Measurements from ENCODE around the gene KDM5A. TPM values are rescaled to one million over a fixed set of nuclear protein-coding genes. Genes with fewer than 3 reads are reported as not detected.

The KDM5A gene
- polyA plus RNA-seq, 1 experiment, result 33.9 TPM

DNA sequence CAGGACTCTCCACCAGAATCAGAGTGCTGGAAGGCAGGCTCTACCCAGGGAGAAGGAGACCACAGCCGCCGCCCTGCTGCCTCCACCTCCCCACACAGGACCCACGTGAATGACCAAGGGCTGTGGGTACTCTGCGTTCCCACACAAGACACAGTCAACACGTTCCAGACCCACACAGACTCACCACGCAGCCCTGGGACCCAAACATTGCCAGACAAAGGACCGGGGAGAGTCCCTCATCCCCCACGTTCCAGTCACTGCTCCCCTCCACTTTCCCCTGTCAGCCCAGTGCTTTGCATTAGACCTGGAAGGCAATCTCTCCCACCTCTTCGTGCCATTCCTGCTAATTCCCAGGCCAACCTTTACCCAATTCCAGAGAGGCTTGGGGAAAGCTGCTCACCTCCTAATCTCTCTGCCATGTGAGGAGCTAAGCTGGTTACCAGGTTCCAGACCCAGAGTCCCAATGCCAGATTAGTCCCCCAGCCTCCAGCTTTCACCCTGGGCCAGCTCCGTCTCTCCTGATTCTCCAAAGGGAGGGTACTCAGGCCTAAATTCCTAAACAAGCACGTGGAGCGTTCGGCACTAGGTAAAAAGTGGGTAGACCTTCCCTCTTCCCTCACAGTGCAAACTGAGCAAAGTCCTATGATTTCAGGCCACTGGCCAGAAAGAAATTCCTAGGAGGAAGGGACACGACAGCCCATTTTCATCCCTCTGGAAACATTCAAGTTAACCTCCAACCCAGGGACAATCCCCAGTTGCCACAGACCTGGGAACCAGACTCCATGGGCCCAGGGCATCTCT lies 131.4 kb downstream of the KDM5A start:
- H3K9me3 ChIP-seq (ENCODE audit: control insufficient read depth, insufficient read depth, low read length), result no peaks in the 10 kb centered on the region
- TF ChIP-seq, protein P1, sequence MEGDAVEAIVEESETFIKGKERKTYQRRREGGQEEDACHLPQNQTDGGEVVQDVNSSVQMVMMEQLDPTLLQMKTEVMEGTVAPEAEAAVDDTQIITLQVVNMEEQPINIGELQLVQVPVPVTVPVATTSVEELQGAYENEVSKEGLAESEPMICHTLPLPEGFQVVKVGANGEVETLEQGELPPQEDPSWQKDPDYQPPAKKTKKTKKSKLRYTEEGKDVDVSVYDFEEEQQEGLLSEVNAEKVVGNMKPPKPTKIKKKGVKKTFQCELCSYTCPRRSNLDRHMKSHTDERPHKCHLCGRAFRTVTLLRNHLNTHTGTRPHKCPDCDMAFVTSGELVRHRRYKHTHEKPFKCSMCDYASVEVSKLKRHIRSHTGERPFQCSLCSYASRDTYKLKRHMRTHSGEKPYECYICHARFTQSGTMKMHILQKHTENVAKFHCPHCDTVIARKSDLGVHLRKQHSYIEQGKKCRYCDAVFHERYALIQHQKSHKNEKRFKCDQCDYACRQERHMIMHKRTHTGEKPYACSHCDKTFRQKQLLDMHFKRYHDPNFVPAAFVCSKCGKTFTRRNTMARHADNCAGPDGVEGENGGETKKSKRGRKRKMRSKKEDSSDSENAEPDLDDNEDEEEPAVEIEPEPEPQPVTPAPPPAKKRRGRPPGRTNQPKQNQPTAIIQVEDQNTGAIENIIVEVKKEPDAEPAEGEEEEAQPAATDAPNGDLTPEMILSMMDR (IDR thresholded peaks at IDR 0.05; ENCODE audit: low read depth, low read length), result no peak
- no peak overlapping the region for H3K4me3 ChIP-seq (ENCODE audit: low read depth, low read length)
- H3K27me3 ChIP-seq (ENCODE audit: control insufficient read depth, insufficient read depth, low read length), result peaks cover 47% of the 10 kb centered on the region
- no peak for DNase-seq (ENCODE audit: low read depth, low spot score)
- ChIA-PET CTCF (no interaction called here), POLR2A (no interaction called here)
- no peak overlapping the region for H3K27ac ChIP-seq (ENCODE audit: low read depth, low read length)

DNA sequence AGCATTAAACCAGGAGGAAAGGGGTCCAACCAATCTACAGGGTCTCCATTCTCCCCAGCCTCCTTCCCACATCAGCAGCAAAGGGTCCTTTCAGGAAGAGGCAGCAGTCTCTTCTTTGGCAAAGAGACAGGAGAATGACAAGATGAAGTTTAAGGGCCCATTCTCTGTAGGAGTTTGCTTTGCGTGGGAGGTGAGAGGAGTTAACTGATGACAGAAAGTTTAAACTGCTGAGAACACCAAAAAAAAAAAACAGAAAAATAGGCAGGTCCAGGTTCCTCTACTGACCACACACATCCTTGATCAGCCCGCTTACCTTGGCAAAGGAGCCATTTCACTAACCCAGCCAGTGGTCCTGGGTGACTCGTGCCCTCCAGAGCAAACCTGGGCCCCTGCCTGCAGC lies 132.2 kb downstream of the KDM5A start:
- CTCF ChIA-PET, result no interaction called here
- TF ChIP-seq, protein P1 (IDR thresholded peaks at IDR 0.05; ENCODE audit: low read depth, low read length), result no peak
- H3K27me3 ChIP-seq (ENCODE audit: control insufficient read depth, insufficient read depth, low read length), result peaks cover 46% of the 10 kb centered on the region
- H3K4me3 ChIP-seq (ENCODE audit: low read depth, low read length), result no peak overlapping the region
- no peak for DNase-seq (ENCODE audit: low read depth, low spot score)
- no peaks in the 10 kb centered on the region for H3K9me3 ChIP-seq (ENCODE audit: control insufficient read depth, insufficient read depth, low read length)
- no peak overlapping the region for H3K27ac ChIP-seq (ENCODE audit: low read depth, low read length)
- POLR2A ChIA-PET, result no interaction called here

DNA sequence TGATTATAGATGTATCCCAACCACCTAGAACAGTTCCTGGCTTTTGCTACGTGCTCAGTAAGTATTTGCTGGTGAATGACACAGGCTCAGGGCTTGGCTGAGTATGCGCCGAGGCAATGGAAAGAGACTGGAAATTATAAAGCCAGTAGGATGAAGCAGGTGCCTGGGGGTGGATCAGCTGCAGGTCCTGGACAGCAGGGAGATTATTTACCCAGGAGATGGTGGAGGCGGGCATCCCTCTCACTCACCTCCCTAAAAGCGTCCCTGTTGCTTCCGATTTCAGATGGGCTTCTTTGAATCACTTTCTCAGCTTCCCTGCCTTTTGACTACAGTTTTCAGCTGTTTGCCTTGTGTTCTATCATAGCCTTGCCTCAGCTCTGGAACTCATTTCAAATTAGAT lies 132.9 kb downstream of the KDM5A start:
- ChIA-PET POLR2A (no interaction called here), CTCF (no interaction called here)
- Histone ChIP-seq H3K9me3 (ENCODE audit: control insufficient read depth, insufficient read depth, low read length) (no peaks in the 10 kb centered on the region), H3K27me3 (ENCODE audit: control insufficient read depth, insufficient read depth, low read length) (peaks cover 48% of the 10 kb centered on the region), H3K4me3 (ENCODE audit: low read depth, low read length) (no peak overlapping the region), H3K27ac (ENCODE audit: low read depth, low read length) (no peak overlapping the region)
- no peak for DNase-seq (ENCODE audit: low read depth, low spot score)
- TF ChIP-seq, protein P1 (IDR thresholded peaks at IDR 0.05; ENCODE audit: low read depth, low read length), result no peak

DNA sequence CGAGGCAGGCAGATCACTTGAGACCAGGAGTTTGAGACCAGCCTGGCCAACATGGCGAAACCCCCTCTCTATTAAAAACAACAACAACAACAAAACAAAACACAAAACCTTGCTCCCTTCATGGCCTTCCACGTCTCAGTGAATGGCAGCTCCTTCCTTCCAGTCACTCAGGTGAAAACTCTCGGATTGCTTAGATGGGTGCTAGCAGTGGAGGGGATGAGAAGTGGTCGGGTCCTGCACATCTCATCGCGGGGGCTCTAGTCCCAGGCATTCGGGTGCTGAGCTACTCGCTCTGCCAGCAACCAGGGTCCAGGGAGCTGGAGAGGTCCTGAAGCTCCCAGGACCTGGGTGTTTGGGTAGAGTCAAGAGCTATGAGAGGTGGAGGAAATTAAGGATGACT lies 134.2 kb downstream of the KDM5A start:
- CTCF ChIA-PET, result no interaction called here
- H3K27me3 ChIP-seq (ENCODE audit: control insufficient read depth, insufficient read depth, low read length), result peaks cover 46% of the 10 kb centered on the region
- no peak overlapping the region for H3K4me3 ChIP-seq (ENCODE audit: low read depth, low read length)
- POLR2A ChIA-PET, result no interaction called here
- no peak overlapping the region for H3K27ac ChIP-seq (ENCODE audit: low read depth, low read length)
- no peak for DNase-seq (ENCODE audit: low read depth, low spot score)
- H3K9me3 ChIP-seq (ENCODE audit: control insufficient read depth, insufficient read depth, low read length), result no peaks in the 10 kb centered on the region
- TF ChIP-seq, protein P1 (IDR thresholded peaks at IDR 0.05; ENCODE audit: low read depth, low read length), result no peak

DNA sequence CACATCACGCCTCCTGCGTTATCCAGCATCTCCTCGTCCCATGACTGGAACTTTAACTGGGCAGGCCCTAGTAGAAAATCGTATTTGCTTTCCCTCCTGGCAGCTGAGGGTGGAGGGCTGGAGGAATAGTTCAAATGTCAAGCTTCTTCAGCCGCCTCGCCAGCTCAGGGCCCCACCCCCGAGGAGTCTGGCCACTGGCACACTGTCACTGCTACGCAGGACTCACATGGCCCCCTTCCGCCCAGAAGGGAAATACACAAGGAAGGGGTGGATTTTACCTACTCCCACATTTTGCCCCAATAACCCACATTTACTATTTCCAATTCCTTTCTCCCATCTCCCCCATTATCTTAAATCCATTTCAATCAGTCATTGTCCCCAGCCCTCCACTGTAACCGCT lies 135.1 kb downstream of the KDM5A start:
- TF ChIP-seq, protein P1 (IDR thresholded peaks at IDR 0.05; ENCODE audit: low read depth, low read length), result no peak
- Histone ChIP-seq H3K4me3 (ENCODE audit: low read depth, low read length) (no peak overlapping the region), H3K9me3 (ENCODE audit: control insufficient read depth, insufficient read depth, low read length) (no peaks in the 10 kb centered on the region), H3K27me3 (ENCODE audit: control insufficient read depth, insufficient read depth, low read length) (peaks cover 42% of the 10 kb centered on the region), H3K27ac (ENCODE audit: low read depth, low read length) (no peak overlapping the region)
- ChIA-PET CTCF (no interaction called here), POLR2A (no interaction called here)
- no peak for DNase-seq (ENCODE audit: low read depth, low spot score)

Measured in AG04450 (cell line).